Measurements from ENCODE around the gene TMEM91.
"Not testable (repeated sequence)": the region's sequence is repeated elsewhere in the genome, so short reads cannot be mapped to it uniquely, and the experiment has no call there.

TMEM91 gene

DNA sequence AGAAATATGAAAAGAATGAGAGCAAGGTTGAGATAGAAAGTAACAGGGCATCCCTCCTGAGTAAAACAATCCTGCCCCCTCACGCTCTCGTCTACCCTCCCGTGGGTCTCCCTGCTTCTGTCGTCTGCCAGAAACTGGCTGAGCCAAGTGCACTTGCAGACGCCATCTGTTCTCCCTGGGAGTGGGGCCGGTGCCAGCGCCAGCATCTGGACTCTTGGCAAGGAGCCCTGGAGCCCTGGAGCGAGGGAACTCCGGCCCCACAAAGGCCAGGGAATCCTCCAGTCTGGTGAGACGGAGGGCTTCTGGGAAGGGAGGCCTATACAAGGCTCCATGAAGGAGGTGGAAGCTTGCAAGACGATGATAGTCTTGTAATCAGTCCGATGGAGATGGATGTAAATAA, 2.3 kb upstream of the TMEM91 start:
- DNase-seq, result peak in 52 of 56 donors; percentile 10 to 89 (median 61)

DNA sequence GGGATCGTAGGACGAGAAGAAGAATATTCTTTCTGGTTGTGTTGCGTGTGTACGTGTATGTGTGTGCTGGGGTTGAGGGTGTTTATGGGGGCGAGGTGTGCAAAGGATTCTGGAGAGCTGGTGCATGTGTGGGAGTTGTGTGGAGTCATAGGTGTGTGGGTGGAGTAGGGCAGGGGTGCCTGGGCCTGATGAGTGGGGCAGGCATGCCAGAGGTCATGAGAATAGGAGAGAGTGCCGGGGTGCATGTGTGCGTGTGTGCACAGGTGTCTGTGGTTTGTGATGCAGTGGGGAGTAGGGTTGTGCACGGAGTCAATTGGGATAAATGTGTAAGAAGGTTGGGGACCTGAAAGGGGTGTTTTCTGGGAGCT, 649 bp downstream of the TMEM91 start:
- peak in 16 of 56 donors; percentile 11 to 57 (median 25) for DNase-seq

DNA sequence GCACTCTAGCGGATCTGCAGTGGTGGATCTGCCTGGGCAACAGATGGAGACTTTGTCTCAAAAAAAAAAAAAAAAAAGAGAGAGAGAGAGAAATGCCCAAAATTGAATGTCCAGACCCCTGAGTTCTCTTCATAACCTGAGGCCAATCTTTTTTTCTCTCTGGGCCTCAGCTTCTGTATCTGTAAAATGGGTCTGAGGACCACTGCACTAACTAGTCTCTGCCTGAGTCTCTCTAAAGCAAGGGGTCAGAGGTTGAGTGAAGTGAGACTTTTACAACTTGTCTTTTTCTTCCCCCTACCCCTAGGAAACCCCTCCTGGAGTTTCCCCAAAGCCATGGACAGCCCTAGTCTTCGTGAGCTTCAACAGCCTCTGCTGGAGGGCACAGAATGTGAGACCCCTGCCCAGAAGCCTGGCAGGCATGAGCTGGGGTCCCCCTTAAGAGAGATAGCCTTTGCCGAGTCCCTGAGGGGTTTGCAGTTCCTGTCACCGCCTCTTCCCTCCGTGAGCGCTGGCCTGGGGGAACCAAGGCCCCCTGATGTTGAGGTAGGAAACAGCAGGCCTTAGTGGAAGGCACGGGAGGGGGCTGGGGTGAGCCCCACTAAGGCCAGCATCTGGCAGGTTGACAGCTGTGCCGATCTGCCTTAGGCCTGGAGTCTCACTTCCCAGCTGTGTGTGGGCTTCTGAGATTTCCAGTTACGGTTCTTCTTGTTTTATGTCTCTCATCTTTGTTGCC, 1.8 kb downstream of the TMEM91 start:
- DNase-seq, result peak in 1 of 56 donors; percentile 10

DNA sequence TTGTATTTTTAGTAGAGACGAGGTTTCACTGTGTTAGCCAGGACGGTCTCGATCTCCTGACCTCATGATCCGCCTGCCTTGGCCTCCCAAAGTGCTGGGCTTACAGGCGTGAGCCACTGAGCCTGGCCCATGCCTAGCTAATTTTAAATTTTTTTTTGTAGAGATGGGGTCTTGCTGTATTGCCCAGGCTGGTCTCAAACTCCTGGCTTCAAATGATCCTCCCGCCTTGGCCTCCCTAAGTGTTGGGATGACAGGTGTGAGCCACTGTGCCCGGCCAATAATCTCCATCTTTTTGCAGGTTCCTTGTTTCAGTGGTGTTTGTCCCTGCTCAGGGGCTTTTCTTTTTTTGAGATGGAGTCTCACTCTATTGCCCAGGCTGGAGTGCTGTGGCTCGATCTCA, 5.2 kb downstream of the TMEM91 start:
- not testable (repeated sequence) for DNase-seq

DNA sequence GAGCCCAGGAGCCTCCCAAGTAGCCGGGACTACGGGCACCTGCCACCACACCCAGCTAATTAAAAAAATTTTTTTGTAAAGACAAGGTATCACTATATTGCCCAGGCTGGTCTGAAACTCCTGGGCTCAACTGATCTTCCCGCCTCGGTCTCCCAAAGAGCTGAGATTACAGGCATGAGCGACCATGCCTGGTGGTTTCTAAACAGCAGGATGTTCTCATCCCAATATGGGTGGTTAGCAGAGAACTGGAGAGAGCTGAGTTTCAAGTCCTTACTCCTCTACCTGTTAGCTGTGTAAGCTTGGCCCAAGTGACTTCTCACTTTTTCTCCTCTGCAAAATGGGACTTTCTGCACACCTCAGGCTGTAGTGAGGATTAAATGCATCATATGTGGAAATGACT, 8.0 kb downstream of the TMEM91 start:
- DNase-seq, result no peak

DNA sequence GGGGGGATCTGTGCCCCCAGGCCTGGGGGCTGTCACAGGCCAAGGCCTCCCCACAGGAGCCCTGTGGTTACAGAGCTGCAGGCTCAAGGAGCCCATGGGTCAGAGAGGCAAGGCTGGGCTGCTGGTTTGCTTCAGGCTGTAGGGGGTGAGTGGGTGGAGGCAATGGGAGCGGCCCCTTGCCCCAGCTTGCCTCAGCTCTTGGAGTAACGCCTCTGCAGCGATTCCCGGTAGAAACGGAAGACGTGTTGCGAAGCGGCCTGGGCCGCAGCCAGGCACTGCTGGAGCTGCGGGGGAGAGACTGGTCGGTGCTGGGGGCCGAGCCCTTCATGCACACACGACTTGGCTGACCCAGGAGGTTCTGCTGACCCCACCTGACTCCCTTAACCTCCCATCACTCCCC, 10.1 kb downstream of the TMEM91 start:
- no peak for DNase-seq

DNA sequence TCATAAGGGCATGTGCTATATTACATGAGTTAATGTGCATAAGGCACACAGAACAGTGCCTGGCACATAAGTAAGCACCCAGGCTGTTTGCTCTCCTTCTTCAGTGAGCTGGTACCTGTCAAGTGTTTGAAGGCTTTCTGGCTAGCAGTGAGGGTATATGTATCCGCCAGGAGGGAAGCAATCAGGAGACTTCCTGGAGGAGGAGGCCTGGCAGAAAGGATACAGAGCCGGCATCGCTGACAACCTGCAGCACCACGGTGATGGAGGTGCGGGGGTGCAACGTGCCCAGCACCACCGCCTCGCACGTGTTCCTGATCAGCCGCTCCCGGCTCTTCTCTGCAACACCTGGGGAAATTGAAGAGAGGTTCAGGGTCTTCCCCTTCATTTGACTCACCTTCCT, 15.3 kb downstream of the TMEM91 start:
- DNase-seq, result no peak

DNA sequence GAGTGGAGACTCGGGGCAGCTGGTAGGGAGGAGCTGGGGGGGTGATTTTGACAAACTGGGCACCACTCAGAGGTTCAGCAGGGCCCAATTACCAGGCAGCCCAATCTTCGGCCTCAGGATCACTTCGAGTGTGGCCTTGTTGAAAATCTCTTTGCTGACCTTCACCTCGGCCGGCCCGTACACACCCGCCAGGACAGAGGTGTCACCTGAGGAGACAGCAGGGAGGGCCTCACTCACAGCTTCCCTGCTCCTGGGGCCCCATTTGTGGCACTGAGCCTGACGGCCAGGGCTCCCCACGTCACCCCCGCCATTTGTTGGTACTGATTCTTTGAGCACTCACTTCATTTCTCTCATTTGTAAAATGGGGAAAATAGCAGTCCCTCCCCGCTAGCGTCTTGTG, 16.4 kb downstream of the TMEM91 start:
- DNase-seq, result no peak

DNA sequence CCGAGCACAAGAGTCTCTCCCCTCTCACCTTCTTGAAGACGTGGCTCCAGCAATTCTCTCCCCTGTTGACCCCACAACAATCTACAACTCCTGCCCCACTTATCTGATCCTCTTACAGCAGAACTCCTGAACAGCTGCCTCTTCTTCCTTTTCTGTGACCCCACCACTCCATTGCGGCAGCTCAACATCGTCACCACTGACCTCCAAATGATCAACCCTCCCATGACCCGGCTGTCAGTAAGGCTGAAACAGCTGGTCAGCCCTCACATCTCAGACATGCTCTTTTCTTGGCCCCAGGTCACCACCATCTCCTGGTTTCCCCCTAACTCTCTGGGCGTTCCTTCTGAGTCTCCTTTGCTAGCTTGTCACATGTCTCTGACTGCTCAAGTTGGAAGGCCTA, 19.0 kb downstream of the TMEM91 start:
- DNase-seq, result no peak

DNA sequence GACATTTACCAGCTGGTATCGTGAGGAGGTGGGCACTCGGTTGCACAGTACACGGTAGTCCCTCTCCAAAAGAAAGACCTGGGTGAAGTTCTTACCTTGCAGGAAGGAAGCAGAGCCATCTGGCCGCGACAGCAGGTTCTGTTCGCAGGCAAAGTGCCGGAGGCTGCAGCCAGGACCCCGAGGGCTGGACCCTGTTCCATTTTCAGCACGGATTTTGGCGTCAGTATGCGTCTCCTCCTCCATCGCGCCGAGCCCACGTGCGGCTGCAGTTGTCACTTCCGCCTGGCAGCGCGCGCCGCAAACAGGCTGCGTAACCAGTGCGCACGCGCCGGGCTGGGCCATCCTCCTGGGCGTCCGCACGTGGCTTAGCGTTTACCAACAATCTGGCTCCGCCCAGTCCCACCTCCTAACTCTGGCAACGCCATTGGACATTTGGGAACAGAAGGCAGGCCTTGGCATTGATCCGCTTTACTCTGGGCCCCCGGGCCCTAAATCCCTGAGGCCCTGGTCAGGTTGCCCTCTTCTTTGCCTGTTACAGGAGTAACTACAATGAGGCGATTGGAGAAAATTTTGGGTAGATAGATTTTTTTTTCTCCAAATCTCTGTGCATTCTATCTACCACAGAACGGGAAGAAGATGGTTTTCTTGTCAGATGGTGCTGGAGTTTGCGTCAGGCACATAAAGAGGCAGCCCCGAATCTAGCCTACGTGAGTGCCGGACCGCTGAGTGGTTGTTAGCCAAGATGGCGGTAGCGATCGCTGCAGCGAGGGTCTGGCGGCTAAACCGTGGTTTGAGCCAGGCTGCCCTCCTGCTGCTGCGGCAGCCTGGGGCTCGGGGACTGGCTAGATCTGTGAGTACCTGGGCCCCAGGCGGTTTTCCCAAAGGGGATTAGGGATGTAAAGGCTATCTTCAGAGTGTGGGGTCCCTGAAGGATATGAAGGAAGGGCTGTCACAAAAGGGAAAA, 21.0 kb downstream of the TMEM91 start, which contains the start of the genes BCKDHA and EXOSC5:
TSS of gene BCKDHA (plus strand) at position 733 of the 964 bp plus-strand sequence. CDS start at position 743, 10 bp downstream.
TSS of gene EXOSC5 (minus strand) at position 274 of the 964 bp plus-strand sequence. CDS start at position 243, 31 bp downstream.
- DNase-seq, result peak; percentile 89 to 99 (median 98)

DNA sequence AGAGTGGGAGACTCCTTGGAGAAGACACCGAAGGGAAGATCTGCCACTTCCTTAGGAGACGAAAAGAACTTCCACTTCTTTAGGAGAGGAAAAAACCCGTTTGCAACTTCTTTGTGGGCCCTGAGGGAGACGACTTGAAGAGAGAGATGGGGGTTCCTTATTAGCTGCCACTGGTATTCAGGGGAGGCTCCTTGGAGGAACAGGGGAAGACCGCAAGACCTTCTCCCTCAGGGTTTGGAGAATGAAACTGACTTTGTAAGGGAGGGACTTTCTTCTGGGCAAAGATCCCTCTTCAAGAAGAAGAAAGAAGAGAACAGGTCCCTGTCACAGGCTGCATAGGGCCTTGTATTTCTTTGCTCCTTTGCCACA, 21.7 kb downstream of the TMEM91 start:
- DNase-seq, result no peak

DNA sequence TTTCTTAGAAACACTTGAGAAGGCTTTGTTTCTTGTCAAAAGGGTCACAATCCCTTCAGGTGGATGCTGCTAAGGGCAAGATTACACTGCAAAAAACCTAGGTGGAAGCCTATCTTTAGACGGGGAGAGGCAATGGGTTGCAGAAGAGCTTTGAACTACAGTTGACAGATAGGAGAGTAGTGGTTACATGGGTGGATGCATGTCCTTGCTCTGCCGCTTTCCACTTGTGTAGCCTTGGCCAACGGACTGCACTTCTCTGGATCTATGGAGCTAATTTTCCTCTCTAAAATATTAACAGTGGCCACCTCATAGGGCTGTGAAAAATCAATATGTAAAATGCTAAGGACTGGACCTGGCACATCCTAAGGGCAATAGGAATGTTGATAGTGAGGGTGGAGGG, 22.3 kb downstream of the TMEM91 start:
- no peak for DNase-seq

DNA sequence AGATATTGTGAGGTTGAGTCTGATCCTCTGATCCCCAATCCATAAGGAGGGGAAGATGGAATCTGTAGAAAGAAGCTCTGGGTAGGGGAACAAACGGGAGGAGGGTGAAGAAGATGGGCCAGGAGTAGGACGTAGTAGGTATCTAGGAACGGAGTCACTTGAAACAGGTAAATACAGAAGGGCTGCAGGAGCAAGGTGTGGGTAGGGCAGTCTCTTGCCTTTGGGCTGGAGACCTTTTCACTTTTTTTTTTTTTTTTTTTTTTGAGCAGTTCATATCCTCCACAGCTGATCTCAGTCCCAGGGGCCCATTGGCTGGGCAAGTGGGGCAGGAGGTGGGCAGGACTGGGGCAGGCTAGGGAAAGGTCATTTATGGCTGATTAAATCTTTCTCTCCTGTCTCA, 22.8 kb downstream of the TMEM91 start:
- no peak for DNase-seq

DNA sequence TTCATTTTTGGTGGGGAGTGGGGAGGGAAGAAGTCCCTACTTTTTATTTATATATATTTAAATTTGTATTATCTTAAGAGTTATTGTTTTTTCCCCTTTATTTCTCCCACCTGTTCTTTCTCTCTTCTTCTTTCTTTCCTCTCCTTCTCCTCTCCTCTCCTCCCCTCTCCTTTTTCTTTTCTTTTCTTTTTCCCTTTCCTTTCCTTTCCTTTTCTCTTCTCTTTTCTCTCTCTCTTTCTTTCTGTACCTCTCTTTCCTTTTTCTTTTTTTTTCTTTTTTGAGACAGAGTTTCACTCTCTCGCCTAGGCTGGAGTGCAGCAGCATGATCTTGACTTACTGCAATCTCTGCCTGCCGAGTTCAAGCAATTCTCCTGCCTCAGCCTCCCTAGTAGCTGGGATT, 23.2 kb downstream of the TMEM91 start:
- DNase-seq, result no peak

DNA sequence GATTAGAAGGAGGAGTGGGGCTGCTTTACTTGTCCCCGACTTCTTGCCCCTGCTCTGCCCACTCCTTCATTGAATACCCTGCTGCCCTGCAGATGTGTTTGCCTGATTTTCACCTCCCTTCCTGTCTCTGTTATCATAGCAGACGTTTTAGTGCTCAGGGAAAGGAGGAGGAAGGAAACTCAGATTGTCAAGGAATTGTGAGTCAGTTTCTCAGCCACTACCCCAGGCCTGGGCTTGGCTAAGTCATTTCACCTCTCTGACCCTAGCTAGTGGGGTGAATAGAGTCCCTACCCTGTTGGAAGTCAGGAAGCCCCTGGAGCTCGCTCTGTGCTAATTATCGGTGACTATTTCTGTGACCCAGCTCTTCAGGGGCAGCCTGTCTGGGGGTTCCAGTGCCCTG, 25.1 kb downstream of the TMEM91 start:
- no peak for DNase-seq

DNA sequence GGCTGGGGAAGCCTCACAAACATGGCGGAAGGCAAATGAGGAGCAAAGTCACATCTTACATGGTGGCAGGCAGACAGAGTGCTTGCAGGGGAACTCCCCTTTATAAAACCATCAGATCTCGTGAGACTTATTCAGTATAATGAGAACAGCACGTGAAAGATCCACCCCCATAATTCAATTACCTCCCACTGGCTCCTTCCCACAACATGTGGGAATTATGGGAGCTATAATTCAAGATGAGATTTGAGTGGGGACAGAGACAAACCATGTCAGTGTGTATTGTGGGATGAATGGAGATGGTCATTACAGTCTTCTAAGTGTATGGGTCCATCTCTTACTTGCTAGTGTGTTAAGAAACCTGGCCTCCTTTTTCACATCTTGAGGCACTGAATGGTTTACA, 25.7 kb downstream of the TMEM91 start:
- no peak for DNase-seq

DNA sequence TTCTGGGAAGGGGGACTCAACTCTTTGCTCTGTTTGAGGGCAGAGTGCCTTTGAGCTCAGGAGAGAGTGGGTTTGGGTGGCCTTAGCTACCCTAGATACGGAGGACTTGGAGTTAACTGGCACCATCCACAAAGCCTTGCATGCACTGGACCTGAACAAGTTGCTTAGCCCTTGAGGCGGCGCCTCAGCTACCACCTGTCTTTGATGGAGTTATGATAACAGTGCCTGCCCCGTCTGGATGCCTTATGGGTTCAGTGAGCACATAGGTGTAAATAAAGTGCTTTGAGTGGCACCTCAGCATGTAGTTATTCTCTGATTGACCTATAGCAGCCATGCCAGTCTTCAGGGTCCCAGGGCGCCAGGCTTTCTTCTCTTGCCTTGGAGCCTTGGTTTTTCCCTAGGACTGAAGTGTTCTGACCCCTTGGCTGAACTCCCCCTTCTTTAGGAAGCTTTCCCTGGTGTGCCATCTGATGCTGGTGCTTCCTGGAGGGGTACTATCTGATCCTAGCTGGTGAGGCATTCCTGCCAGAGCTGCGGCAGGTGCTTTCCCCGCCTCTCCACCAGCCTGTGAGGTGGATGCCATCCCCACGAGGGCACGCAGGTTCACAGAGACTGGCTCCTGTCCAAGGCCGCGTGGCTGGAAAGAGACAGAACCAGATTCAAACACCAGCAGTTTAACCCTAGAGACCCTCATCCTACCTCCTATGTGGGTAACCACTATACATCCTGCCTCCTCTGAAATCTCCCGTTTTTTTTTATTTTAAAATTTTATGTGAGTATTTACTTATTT, 27.0 kb downstream of the TMEM91 start:
- DNase-seq, result no peak

DNA sequence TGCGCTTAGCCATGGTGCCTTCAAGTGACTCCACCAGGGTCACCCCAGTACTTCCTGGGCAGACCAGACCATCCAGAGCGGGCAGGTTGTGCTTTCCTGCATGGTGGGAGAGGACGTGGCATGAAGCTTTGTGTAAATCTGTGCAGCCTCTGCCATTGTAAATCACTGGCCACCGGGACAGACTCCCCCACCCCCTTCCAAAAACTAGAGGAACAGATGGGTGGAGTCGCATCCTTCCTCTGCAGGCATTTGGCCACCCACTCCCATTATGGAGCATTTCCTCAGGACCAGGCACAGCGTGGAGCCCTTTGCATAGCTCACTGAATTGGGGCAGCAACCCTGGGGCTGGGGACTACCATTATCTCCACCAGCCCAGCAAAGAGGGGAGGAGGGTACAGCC, 29.4 kb downstream of the TMEM91 start:
- no peak for DNase-seq

DNA sequence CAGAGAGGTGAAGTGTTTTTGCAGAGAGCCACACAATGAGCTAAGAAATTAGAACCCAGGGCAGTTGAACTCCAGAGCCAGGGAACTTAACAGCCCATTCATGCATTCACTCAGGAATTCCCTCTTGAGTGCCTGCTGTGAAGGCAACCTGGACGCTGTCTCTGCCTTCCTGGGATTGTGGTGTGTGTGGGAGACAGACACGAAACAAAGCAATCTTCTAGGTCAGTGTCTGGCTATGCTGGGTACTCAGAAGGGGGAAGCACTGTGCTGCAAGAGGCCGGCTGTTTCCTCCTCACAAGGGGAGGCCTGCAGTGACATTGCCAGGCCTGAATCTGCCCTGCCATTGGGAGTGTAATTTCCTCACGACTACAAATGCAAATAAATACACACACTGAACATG, 30.9 kb downstream of the TMEM91 start:
- no peak for DNase-seq

DNA sequence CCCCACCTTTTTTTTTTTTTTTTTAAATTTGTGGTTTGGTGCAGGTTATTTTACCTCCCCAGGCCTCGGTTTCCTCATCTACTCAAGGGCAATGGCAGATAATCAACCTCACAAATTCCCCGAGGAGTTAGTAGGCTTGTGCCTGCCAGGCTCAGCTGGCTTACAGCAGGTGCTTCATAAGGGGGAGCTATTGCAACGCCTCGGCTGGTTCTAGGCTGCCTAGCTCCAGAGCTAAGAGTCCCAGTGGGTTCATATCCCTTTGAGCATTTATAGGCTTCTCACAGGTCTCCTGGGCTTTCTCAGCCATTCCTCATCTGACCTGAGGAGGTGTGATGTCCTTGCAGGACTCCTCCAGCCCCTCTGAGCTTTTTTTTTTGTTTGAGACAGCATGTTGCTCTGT, 31.9 kb downstream of the TMEM91 start:
- no peak for DNase-seq

DNA sequence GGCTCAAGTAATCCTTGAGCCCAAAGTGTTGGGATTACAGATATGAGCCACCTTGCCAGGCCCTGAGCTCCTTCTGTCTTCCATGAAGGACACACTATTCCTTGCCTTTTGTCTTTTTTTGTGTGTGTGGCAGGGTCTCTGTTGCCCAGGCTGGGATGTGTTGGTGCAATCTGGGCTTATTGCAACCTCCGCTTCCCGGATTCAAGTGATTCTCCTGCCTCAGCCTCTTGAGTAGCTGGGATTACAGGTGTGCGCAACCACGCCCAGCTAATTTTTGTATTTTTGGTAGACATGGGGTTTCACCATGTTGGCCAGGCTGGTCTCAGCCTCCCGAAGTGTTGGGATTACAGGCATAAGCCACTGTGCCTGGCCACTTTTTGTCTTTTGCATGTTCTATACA, 32.5 kb downstream of the TMEM91 start:
- not testable (repeated sequence) for DNase-seq

DNA sequence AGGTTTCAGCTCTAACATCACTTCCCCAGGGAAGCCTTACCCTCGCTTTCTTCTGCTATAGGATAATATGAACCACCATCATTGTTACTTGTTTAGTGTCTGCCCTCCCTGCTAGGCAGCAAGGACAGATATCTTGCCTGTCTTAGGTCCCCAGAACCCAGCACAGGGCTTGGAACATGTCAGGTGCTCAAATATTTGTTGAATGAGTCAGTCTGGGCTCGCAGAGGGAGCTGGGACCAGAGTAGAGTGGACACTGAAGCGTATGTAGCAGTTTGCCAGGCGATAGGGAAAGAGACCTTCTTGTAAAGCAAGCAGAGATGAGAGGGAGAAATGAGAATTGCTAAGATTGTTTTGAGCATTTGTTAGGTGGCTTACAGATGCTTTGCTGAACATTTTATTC, 33.0 kb downstream of the TMEM91 start:
- no peak for DNase-seq

All from nucleus accumbens (tissue), 56 donors.